ENCODE measurements around the gene ERH.

ERH gene

DNA sequence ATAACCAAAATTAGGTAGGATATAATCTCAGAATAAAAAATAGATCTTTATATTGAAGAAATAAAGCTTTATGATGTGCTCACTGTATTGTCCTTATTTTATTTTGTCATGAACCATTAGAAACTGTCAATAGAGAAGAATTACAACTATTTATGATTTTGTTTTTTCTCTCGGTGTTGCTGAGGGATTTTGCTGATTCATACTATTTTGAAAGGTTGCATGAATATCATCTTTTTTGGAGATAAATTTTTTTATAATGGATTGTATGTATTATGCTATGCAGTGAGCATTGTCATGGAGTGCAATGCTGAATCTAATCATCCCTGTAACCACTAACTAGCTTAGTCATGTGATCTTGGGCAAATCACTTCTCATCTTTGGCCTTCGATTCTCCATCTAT lies 15.4 kb upstream of the ERH start:
- H2BK15ac ChIP-seq (ENCODE audit: low read depth, poor library complexity, severe bottlenecking), result no peak overlapping the region
- peaks cover 5% of the 10 kb centered on the region for H3K79me1 ChIP-seq (replicated peaks; ENCODE audit: low read length, poor library complexity, severe bottlenecking)
- H3K4me1 ChIP-seq (ENCODE audit: control insufficient read depth, insufficient read depth, low read depth, low read length), result no peaks in the 10 kb centered on the region
- H3K27ac ChIP-seq (ENCODE audit: low read length, poor library complexity, severe bottlenecking), result no peak overlapping the region
- H3K27me3 ChIP-seq (ENCODE audit: control insufficient read depth in 1 of 2, insufficient read depth in 1 of 2, low read length in 2 of 2), result no peaks in the 10 kb centered on the region
- H2BK5ac ChIP-seq (ENCODE audit: low read depth, low read length, poor library complexity, severe bottlenecking), result no peak overlapping the region
- H4K8ac ChIP-seq (ENCODE audit: low read length), result no peak overlapping the region
- no peaks in the 10 kb centered on the region for H3K36me3 ChIP-seq (ENCODE audit: control insufficient read depth in 1 of 2, insufficient read depth in 2 of 2, low read depth in 1 of 2, low read length in 2 of 2)
- no peak overlapping the region for H4K91ac ChIP-seq (ENCODE audit: low read length)
- no peak overlapping the region for H3K4me2 ChIP-seq (ENCODE audit: low read length, poor library complexity, severe bottlenecking)
- H2BK120ac ChIP-seq (ENCODE audit: low read depth, low read length), result no peak overlapping the region
- no peak for DNase-seq
- no peak overlapping the region for H3K9ac ChIP-seq (ENCODE audit: low read length)
- no peak overlapping the region for H2BK12ac ChIP-seq (ENCODE audit: low read length in 2 of 2)
- WGBS, result 100% methylated on average over 1 of the region's 2 CpGs
- H3K4ac ChIP-seq (ENCODE audit: low read depth in 1 of 2, low read length in 2 of 2), result no peak overlapping the region
- no peak overlapping the region for H3K4me3 ChIP-seq (ENCODE audit: insufficient read depth in 1 of 2, low read depth in 1 of 2, low read length in 2 of 2)
- no peak overlapping the region for H3K23ac ChIP-seq (ENCODE audit: low read length in 2 of 2)
- H3K9me3 ChIP-seq (ENCODE audit: control insufficient read depth, low read length), result no peaks in the 10 kb centered on the region
- H2AK5ac ChIP-seq (ENCODE audit: low read length, severe bottlenecking), result no peak overlapping the region
- no peak overlapping the region for H3K18ac ChIP-seq (ENCODE audit: low read depth in 1 of 2, low read length in 2 of 2)
- no peak overlapping the region for H2AFZ ChIP-seq (ENCODE audit: low read depth, low read length)
- no peak overlapping the region for H3K14ac ChIP-seq (ENCODE audit: low read length in 2 of 2)

DNA sequence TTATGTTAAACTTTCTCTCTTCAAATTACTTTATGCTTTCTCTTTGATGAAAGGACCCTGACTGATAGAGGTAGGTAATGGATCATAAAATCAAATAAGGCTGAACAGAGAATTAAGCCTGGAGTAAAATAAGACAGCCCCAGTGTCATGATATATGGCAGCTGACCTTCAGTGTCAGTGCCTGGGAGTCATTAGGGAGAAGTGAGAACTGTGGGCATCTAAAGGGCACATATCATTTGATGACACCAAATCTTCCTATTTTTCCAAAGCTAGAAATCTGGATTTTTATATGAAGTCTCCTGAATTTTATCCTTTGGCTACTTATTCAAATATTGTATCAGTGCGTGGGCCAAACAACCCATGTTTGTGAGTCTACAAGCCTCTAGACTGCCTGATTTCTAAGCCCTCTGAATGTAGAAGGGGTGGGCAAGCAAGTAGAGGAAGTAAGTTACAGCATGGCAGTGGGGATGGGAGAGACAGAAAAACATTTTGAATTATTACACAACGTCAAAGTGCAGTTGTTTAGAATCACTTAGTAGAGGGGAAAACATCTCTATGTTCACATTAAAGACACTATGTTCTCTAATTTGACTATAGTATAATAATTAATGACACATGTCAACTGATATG lies 10.3 kb upstream of the ERH start:
- H3K79me1 ChIP-seq (replicated peaks; ENCODE audit: low read length, poor library complexity, severe bottlenecking), result peaks cover 7% of the 10 kb centered on the region
- no peak overlapping the region for H3K23ac ChIP-seq (ENCODE audit: low read length in 2 of 2)
- H3K4ac ChIP-seq (ENCODE audit: low read depth in 1 of 2, low read length in 2 of 2), result no peak overlapping the region
- no peak overlapping the region for H2BK15ac ChIP-seq (ENCODE audit: low read depth, poor library complexity, severe bottlenecking)
- no peak overlapping the region for H3K4me3 ChIP-seq (ENCODE audit: insufficient read depth in 1 of 2, low read depth in 1 of 2, low read length in 2 of 2)
- no peaks in the 10 kb centered on the region for H3K4me1 ChIP-seq (ENCODE audit: control insufficient read depth, insufficient read depth, low read depth, low read length)
- H2AFZ ChIP-seq (ENCODE audit: low read depth, low read length), result no peak overlapping the region
- H2BK12ac ChIP-seq (ENCODE audit: low read length in 2 of 2), result no peak overlapping the region
- peaks cover 0 to 9% of the 10 kb centered on the region in 2 experiments for H3K36me3 ChIP-seq (ENCODE audit: control insufficient read depth in 1 of 2, insufficient read depth in 2 of 2, low read depth in 1 of 2, low read length in 2 of 2)
- no peak overlapping the region for H3K27ac ChIP-seq (ENCODE audit: low read length, poor library complexity, severe bottlenecking)
- no peaks in the 10 kb centered on the region for H3K9me3 ChIP-seq (ENCODE audit: control insufficient read depth, low read length)
- no peak overlapping the region for H2BK120ac ChIP-seq (ENCODE audit: low read depth, low read length)
- H3K14ac ChIP-seq (ENCODE audit: low read length in 2 of 2), result no peak overlapping the region
- no peak overlapping the region for H3K9ac ChIP-seq (ENCODE audit: low read length)
- no peaks in the 10 kb centered on the region for H3K27me3 ChIP-seq (ENCODE audit: control insufficient read depth in 1 of 2, insufficient read depth in 1 of 2, low read length in 2 of 2)
- no peak overlapping the region for H3K18ac ChIP-seq (ENCODE audit: low read depth in 1 of 2, low read length in 2 of 2)
- H4K8ac ChIP-seq (ENCODE audit: low read length), result no peak overlapping the region
- no peak overlapping the region for H4K91ac ChIP-seq (ENCODE audit: low read length)
- no peak overlapping the region for H2AK5ac ChIP-seq (ENCODE audit: low read length, severe bottlenecking)
- H3K4me2 ChIP-seq (ENCODE audit: low read length, poor library complexity, severe bottlenecking), result no peak overlapping the region
- 100% methylated on average over 1 of the region's 2 CpGs for WGBS
- no peak for DNase-seq
- no peak overlapping the region for H2BK5ac ChIP-seq (ENCODE audit: low read depth, low read length, poor library complexity, severe bottlenecking)

DNA sequence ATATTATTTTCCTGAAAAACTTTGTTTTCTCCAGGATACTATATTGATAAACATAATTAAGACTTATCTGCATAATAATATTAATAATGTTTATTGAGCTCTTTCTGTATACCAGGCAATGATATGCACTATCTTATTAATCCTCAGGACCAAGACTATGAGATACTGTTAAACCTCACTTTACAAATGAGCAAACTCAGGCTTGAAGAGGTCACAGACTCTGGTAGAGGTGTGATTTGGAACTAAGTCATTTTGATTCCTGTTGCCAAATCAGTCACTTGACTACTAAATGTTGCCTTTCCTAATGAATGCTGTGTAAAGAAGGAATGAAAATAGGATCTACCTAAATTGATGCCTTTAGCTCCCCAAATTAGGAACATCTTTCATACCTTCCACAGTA lies 7.7 kb upstream of the ERH start:
- Histone ChIP-seq H3K23ac (ENCODE audit: low read length in 2 of 2) (no peak overlapping the region), H2BK5ac (ENCODE audit: low read depth, low read length, poor library complexity, severe bottlenecking) (no peak overlapping the region), H3K4ac (ENCODE audit: low read depth in 1 of 2, low read length in 2 of 2) (no peak overlapping the region), H2AFZ (ENCODE audit: low read depth, low read length) (no peak overlapping the region), H3K27ac (ENCODE audit: low read length, poor library complexity, severe bottlenecking) (no peak overlapping the region), H3K9ac (ENCODE audit: low read length) (no peak overlapping the region), H3K79me1 (replicated peaks; ENCODE audit: low read length, poor library complexity, severe bottlenecking) (peaks cover 4% of the 10 kb centered on the region), H3K4me2 (ENCODE audit: low read length, poor library complexity, severe bottlenecking) (no peak overlapping the region), H3K4me3 (ENCODE audit: insufficient read depth in 1 of 2, low read depth in 1 of 2, low read length in 2 of 2) (no peak overlapping the region), H2AK5ac (ENCODE audit: low read length, severe bottlenecking) (no peak overlapping the region), H3K27me3 (ENCODE audit: control insufficient read depth in 1 of 2, insufficient read depth in 1 of 2, low read length in 2 of 2) (no peaks in the 10 kb centered on the region), H3K14ac (ENCODE audit: low read length in 2 of 2) (no peak overlapping the region), H3K9me3 (ENCODE audit: control insufficient read depth, low read length) (no peaks in the 10 kb centered on the region), H2BK120ac (ENCODE audit: low read depth, low read length) (no peak overlapping the region), H3K36me3 (ENCODE audit: control insufficient read depth in 1 of 2, insufficient read depth in 2 of 2, low read depth in 1 of 2, low read length in 2 of 2) (peaks cover 0 to 9% of the 10 kb centered on the region in 2 experiments), H2BK12ac (ENCODE audit: low read length in 2 of 2) (no peak overlapping the region), H3K18ac (ENCODE audit: low read depth in 1 of 2, low read length in 2 of 2) (no peak overlapping the region), H4K91ac (ENCODE audit: low read length) (no peak overlapping the region), H3K4me1 (ENCODE audit: control insufficient read depth, insufficient read depth, low read depth, low read length) (peaks cover 3% of the 10 kb centered on the region), H4K8ac (ENCODE audit: low read length) (no peak overlapping the region), H2BK15ac (ENCODE audit: low read depth, poor library complexity, severe bottlenecking) (no peak overlapping the region)
- no peak for DNase-seq

DNA sequence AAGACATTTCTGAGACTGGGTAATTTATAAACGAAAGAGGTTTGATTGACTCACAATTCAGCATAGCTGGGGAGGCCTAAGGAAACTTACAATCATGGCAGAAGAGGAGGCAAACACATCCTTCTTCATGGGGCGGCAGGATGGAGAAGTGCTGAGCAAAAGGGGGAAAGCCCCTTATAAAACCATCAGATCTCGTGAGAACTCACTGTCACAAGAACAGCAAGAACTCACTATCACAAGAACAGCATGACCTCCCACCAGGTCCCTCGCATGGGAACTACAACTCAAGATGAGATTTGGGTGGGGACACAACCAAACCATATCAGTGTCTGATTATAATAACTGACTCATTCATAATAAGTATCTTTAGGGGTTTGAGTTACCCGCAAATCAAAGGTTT lies 6.8 kb upstream of the ERH start:
- Histone ChIP-seq H3K14ac (ENCODE audit: low read length in 2 of 2) (no peak overlapping the region), H2AFZ (ENCODE audit: low read depth, low read length) (no peak overlapping the region), H3K9ac (ENCODE audit: low read length) (no peak overlapping the region), H2BK120ac (ENCODE audit: low read depth, low read length) (no peak overlapping the region), H3K4me3 (ENCODE audit: insufficient read depth in 1 of 2, low read depth in 1 of 2, low read length in 2 of 2) (no peak overlapping the region), H3K4me2 (ENCODE audit: low read length, poor library complexity, severe bottlenecking) (no peak overlapping the region), H3K18ac (ENCODE audit: low read depth in 1 of 2, low read length in 2 of 2) (no peak overlapping the region), H2BK12ac (ENCODE audit: low read length in 2 of 2) (no peak overlapping the region), H2AK5ac (ENCODE audit: low read length, severe bottlenecking) (no peak overlapping the region), H4K8ac (ENCODE audit: low read length) (no peak overlapping the region), H3K79me1 (replicated peaks; ENCODE audit: low read length, poor library complexity, severe bottlenecking) (peaks cover 4% of the 10 kb centered on the region), H3K36me3 (ENCODE audit: control insufficient read depth in 1 of 2, insufficient read depth in 2 of 2, low read depth in 1 of 2, low read length in 2 of 2) (peaks cover 0 to 9% of the 10 kb centered on the region in 2 experiments), H3K4ac (ENCODE audit: low read depth in 1 of 2, low read length in 2 of 2) (no peak overlapping the region), H3K27ac (ENCODE audit: low read length, poor library complexity, severe bottlenecking) (no peak overlapping the region), H2BK5ac (ENCODE audit: low read depth, low read length, poor library complexity, severe bottlenecking) (no peak overlapping the region), H3K23ac (ENCODE audit: low read length in 2 of 2) (no peak overlapping the region), H3K4me1 (ENCODE audit: control insufficient read depth, insufficient read depth, low read depth, low read length) (peaks cover 3% of the 10 kb centered on the region), H3K27me3 (ENCODE audit: control insufficient read depth in 1 of 2, insufficient read depth in 1 of 2, low read length in 2 of 2) (no peaks in the 10 kb centered on the region), H3K9me3 (ENCODE audit: control insufficient read depth, low read length) (no peaks in the 10 kb centered on the region), H2BK15ac (ENCODE audit: low read depth, poor library complexity, severe bottlenecking) (no peak overlapping the region), H4K91ac (ENCODE audit: low read length) (no peak overlapping the region)
- no peak for DNase-seq
- 100% methylated on average over 3 of the region's 5 CpGs for WGBS

All from mesenchymal stem cell (in vitro differentiated cells and primary cell).